ENCODE data around the gene JTB.

JTB gene

DNA sequence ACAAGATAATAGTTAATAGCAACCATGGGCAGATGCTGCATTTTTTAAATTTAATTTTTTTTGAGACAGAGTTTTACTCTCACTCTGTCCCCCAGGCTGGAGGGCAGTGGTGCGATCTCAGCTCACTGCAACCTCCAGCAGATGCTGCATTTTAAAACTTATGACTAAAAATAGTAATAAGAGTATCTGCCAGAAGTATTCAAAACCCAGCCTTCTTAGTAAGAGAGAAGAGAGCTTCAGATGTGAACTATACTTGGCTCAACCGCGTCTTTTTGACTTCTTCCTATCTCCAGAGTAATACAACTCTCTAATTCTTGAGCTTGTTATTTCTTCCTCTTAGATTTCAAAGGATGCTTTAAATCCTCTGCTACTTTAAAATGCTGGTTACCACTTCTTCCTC, 17.7 kb upstream of the JTB start:
- peaks cover 2% of the 10 kb centered on the region for H3K36me3 ChIP-seq (ENCODE audit: control insufficient read depth, insufficient read depth, low read length)
- no peak overlapping the region for H3K9ac ChIP-seq
- peaks cover 3% of the 10 kb centered on the region for H3K79me2 ChIP-seq
- H3K27me3 ChIP-seq (ENCODE audit: control insufficient read depth, insufficient read depth, low read length), result no peaks in the 10 kb centered on the region
- no peak overlapping the region for H3K27ac ChIP-seq
- no peak overlapping the region for H3K4me3 ChIP-seq (ENCODE audit: low read depth, low read length)
- H3K9me3 ChIP-seq (ENCODE audit: control insufficient read depth, low read length), result no peaks in the 10 kb centered on the region
- no peaks in the 10 kb centered on the region for H3K4me1 ChIP-seq
- no peak for TF ChIP-seq CTCF (IDR thresholded peaks at IDR 0.05)
- no peak overlapping the region for H3K4me2 ChIP-seq (ENCODE audit: low read length)
- no peak overlapping the region for H2AFZ ChIP-seq

- H3K9me3 ChIP-seq (ENCODE audit: control insufficient read depth, low read length), result no peaks in the 10 kb centered on the region
- H3K4me1 ChIP-seq, result no peaks in the 10 kb centered on the region
- H3K79me2 ChIP-seq, result peaks cover 3% of the 10 kb centered on the region
- H3K27ac ChIP-seq, result no peak overlapping the region
- no peak overlapping the region for H2AFZ ChIP-seq
- H3K4me3 ChIP-seq (ENCODE audit: low read depth, low read length), result peak overlapping the region; percentile 95
- H3K9ac ChIP-seq, result no peak overlapping the region
- H3K36me3 ChIP-seq (ENCODE audit: control insufficient read depth, insufficient read depth, low read length), result peaks cover 2% of the 10 kb centered on the region
- peak overlapping the region; percentile 85 for H3K4me2 ChIP-seq (ENCODE audit: low read length)
- H3K27me3 ChIP-seq (ENCODE audit: control insufficient read depth, insufficient read depth, low read length), result no peaks in the 10 kb centered on the region
- TF ChIP-seq CTCF (IDR thresholded peaks at IDR 0.05), result no peak
Observed at GRCh38 chr1:153991806-153992205, 14.3 kb upstream of the JTB start.

DNA sequence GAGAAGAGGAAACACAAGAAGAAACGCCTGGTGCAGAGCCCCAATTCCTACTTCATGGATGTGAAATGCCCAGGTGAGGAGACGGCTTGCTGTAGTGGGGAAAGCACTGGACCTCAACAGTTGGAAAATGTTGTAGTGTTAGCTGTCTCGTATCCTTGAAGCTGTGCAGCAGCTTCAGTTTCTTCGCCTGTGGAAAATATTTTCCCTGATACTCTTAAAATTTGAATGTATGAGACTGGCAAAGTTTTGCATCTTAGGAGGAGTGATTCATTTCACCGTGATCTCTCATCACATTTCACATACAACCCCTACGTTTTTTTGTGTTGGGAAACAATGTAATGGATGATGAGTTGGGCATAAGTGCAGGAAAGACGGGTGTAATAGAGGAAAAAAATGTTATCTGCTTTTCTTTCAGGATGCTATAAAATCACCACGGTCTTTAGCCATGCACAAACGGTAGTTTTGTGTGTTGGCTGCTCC, 13.7 kb upstream of the JTB start:
- Histone ChIP-seq H3K4me3 (ENCODE audit: low read depth, low read length) (peak overlapping the region; percentile 95), H3K27me3 (ENCODE audit: control insufficient read depth, insufficient read depth, low read length) (no peaks in the 10 kb centered on the region), H3K9me3 (ENCODE audit: control insufficient read depth, low read length) (no peaks in the 10 kb centered on the region), H3K79me2 (peaks cover 3% of the 10 kb centered on the region), H3K4me2 (ENCODE audit: low read length) (peak overlapping the region; percentile 85), H3K27ac (peak overlapping the region; percentile 95), H3K9ac (peak overlapping the region; percentile 11), H3K4me1 (no peaks in the 10 kb centered on the region), H3K36me3 (ENCODE audit: control insufficient read depth, insufficient read depth, low read length) (peaks cover 2% of the 10 kb centered on the region), H2AFZ (peak overlapping the region; percentile 89)
- TF ChIP-seq CTCF (IDR thresholded peaks at IDR 0.05), result no peak

- Histone ChIP-seq H3K27ac (peak within 1 kb of the TSS; percentile 95), H2AFZ (peak within 1 kb of the TSS; percentile 89), H3K4me2 (ENCODE audit: low read length) (peak within 1 kb of the TSS; percentile 85), H3K27me3 (ENCODE audit: control insufficient read depth, insufficient read depth, low read length) (no peaks in the 10 kb centered on the region), H3K9me3 (ENCODE audit: control insufficient read depth, low read length) (no peaks in the 10 kb centered on the region), H3K36me3 (ENCODE audit: control insufficient read depth, insufficient read depth, low read length) (peaks cover 2% of the 10 kb centered on the region), H3K79me2 (peaks cover 3% of the 10 kb centered on the region), H3K4me1 (no peaks in the 10 kb centered on the region), H3K4me3 (ENCODE audit: low read depth, low read length) (peak within 1 kb of the TSS; percentile 95), H3K9ac (peak within 1 kb of the TSS; percentile 11)
- no peak for TF ChIP-seq CTCF (IDR thresholded peaks at IDR 0.05)
Observed at GRCh38 chr1:153990468-153991150, 13.1 kb upstream of the JTB start, which contains the start of gene RPS27. TSS of gene RPS27 (plus strand) at chr1:153990762. CDS start at chr1:153990797, 35 bp downstream.

- no peak overlapping the region for H3K27ac ChIP-seq
- no peaks in the 10 kb centered on the region for H3K9me3 ChIP-seq (ENCODE audit: control insufficient read depth, low read length)
- H3K4me1 ChIP-seq, result no peaks in the 10 kb centered on the region
- no peak overlapping the region for H3K4me3 ChIP-seq (ENCODE audit: low read depth, low read length)
- H3K36me3 ChIP-seq (ENCODE audit: control insufficient read depth, insufficient read depth, low read length), result peaks cover 2% of the 10 kb centered on the region
- H3K9ac ChIP-seq, result no peak overlapping the region
- no peak for TF ChIP-seq CTCF (IDR thresholded peaks at IDR 0.05)
- no peak overlapping the region for H2AFZ ChIP-seq
- H3K79me2 ChIP-seq, result peaks cover 3% of the 10 kb centered on the region
- no peak overlapping the region for H3K4me2 ChIP-seq (ENCODE audit: low read length)
- no peaks in the 10 kb centered on the region for H3K27me3 ChIP-seq (ENCODE audit: control insufficient read depth, insufficient read depth, low read length)
Observed at GRCh38 chr1:153987621-153988020, 10.1 kb upstream of the JTB start.
